ENCODE measurements around the gene KDM6A.
A peak's percentile ranks its signal among the peaks of the same experiment; 100 is the strongest.

DNA sequence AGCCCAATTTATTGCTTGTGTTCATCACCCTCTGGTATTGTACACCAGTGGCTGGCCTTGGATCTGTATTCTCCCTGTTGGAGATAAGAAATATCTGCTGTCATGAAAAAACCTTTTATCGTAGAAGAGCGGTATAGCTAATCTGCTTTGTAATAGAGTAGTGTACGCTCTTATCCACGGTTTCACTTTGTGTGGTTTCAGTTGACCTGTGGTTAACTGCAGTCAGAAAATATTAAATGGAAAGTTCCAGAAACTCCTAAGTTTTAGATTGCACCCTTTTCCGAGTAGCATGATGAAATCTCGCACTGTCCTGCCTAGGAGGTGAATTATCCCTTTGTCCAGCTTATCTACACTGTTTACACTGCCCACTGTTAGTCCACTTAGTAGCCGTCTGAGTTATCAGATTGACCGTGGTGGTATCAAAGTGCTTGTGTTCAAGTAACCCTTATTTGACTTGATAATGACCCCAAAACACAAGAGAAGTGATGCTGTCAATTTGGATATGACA is 42.4 kb downstream of the KDM6A start:
- TF ChIP-seq HDAC2 (CRISPR knock-in tag; IDR thresholded peaks at IDR 0.05) (peak; percentile 65; the same call in 1 of the 2 replicates), MBNL3 (CRISPR knock-in tag; conservative IDR thresholded peaks at IDR 0.05) (no peak), SETDB1 (CRISPR knock-in tag; IDR thresholded peaks at IDR 0.05; ENCODE audit: borderline replicate concordance) (no peak), MBD4 (IDR thresholded peaks at IDR 0.05; ENCODE audit: borderline replicate concordance, low read length) (no peak), CTCF (CRISPR knock-in tag; IDR thresholded peaks at IDR 0.05) (no peak)
